CD14-positive monocyte (primary cell): ENCODE data around the gene AFDN. TPM values are rescaled to one million over a fixed set of nuclear protein-coding genes. Genes with fewer than 3 reads are reported as not detected.

Source experiments
- DNase-seq, 3 donors: peaks; one replicate each; pipeline ENCODE4 v3.0.0-alpha.2; 2011 to 2022
- H2AFZ ChIP-seq: 2 replicates; pipeline ENCODE4 v1.6.0; 2012; ENCODE audit warnings: mild to moderate bottlenecking, low read depth, low read length, inconsistent platforms; ENCODE audit not compliant: insufficient read depth, poor library complexity, severe bottlenecking
- H3K27ac ChIP-seq, 2 donors: 1 replicate in 1 of 2; 2 replicates in 1 of 2; pipeline ENCODE4 v1.5.1; 2012 to 2013; ENCODE audit warnings: low read length in 2 of 2, control low read depth in 1 of 2, inconsistent platforms in 1 of 2, low read depth in 1 of 2, mild to moderate bottlenecking in 1 of 2
- H3K27me3 ChIP-seq, 2 donors: one replicate each; pipeline versions ENCODE4 v1.6.0 to v1.6.1; 2011 to 2013; ENCODE audit warnings: low read length in 2 of 2; ENCODE audit not compliant: control insufficient read depth in 2 of 2, insufficient read depth in 2 of 2
- H3K36me3 ChIP-seq, 2 donors: replicated peaks in 1 of 2; 1 replicate in 1 of 2; 2 replicates in 1 of 2; pipeline versions ENCODE4 v1.5.1 to v1.6.1; 2012 to 2013; ENCODE audit warnings: low read length in 2 of 2, control low read depth in 1 of 2, inconsistent platforms in 1 of 2, mild to moderate bottlenecking in 1 of 2; ENCODE audit not compliant: insufficient read depth in 2 of 2, control insufficient read depth in 1 of 2
- H3K4me1 ChIP-seq, 2 donors: 1 replicate in 1 of 2; 2 replicates in 1 of 2; pipeline versions ENCODE4 v1.5.1 to v1.6.1; 2012 to 2013; ENCODE audit warnings: low read length in 2 of 2, control low read depth in 1 of 2, inconsistent platforms in 1 of 2, mild to moderate bottlenecking in 1 of 2, moderate library complexity in 1 of 2; ENCODE audit not compliant: insufficient read depth in 2 of 2, control insufficient read depth in 1 of 2
- H3K4me2 ChIP-seq: replicated peaks from 2 replicates; pipeline ENCODE3; 2012; ENCODE audit warnings: low read length, moderate library complexity, mild to moderate bottlenecking; ENCODE audit not compliant: poor library complexity, severe bottlenecking; ENCODE audit errors: extremely low read depth
- H3K4me3 ChIP-seq, 3 experiments: fragments of 200-600 bp in 1 of 3; sonication (generic) in 1 of 3; replicated peaks in 1 of 3; 1 replicate in 2 of 3; 2 replicates in 1 of 3; pipeline ENCODE4 v1.5.1; 2011 to 2013; ENCODE audit warnings: low read length in 3 of 3, mild to moderate bottlenecking in 3 of 3, control low read depth in 2 of 3, low read depth in 2 of 3, inconsistent platforms in 1 of 3, moderate library complexity in 1 of 3
- H3K79me2 ChIP-seq: 2 replicates; pipeline ENCODE4 v1.6.0; 2012; ENCODE audit warnings: mild to moderate bottlenecking, control low read depth, inconsistent platforms, low read length, moderate library complexity; ENCODE audit not compliant: insufficient read depth
- H3K9ac ChIP-seq: 2 replicates; pipeline ENCODE4 v1.6.0; 2017; ENCODE audit warnings: low read length, mild to moderate bottlenecking; ENCODE audit not compliant: insufficient read depth, poor library complexity, severe bottlenecking
- H3K9me3 ChIP-seq, 2 donors: replicated peaks in 1 of 2; 1 replicate in 1 of 2; 2 replicates in 1 of 2; pipeline versions ENCODE4 v1.5.1 to v1.6.1; 2012 to 2013; ENCODE audit warnings: low read length in 2 of 2, control low read depth in 1 of 2; ENCODE audit not compliant: control insufficient read depth in 1 of 2, insufficient read depth in 1 of 2
- H4K20me1 ChIP-seq: 2 replicates; pipeline ENCODE4 v1.6.0; 2012; ENCODE audit warnings: mild to moderate bottlenecking, low read length, control low read depth, moderate library complexity; ENCODE audit not compliant: insufficient read depth
- H3K27ac Mint-ChIP-seq, 7 donors: one replicate each; pipeline ENCODE4 v1.8.0; 2020; ENCODE audit warnings: mild to moderate bottlenecking in 7 of 7, mixed read lengths in 7 of 7, moderate library complexity in 6 of 7, inconsistent platforms in 2 of 7
- H3K27me3 Mint-ChIP-seq, 3 donors: one replicate each; pipeline ENCODE4 v1.8.0; 2021 to 2022; ENCODE audit warnings: low read depth in 3 of 3, mild to moderate bottlenecking in 3 of 3, mixed read lengths in 3 of 3, moderate library complexity in 3 of 3, inconsistent platforms in 1 of 3
- H3K36me3 Mint-ChIP-seq, 2 donors: one replicate each; pipeline ENCODE4 v1.8.0; 2020; ENCODE audit warnings: mixed read lengths in 2 of 2, inconsistent platforms in 1 of 2, mild to moderate bottlenecking in 1 of 2
- H3K4me1 Mint-ChIP-seq: one replicate; pipeline ENCODE4 v1.8.0; 2020; ENCODE audit warnings: mild to moderate bottlenecking, mixed read lengths
- H3K4me3 Mint-ChIP-seq, 2 donors: one replicate each; pipeline ENCODE4 v1.8.0; 2020; ENCODE audit warnings: mild to moderate bottlenecking in 2 of 2, mixed read lengths in 2 of 2, moderate library complexity in 1 of 2
- H3K9me3 Mint-ChIP-seq, 7 donors: one replicate each; pipeline ENCODE4 v1.8.0; 2020 to 2022; ENCODE audit warnings: mixed read lengths in 7 of 7, mild to moderate bottlenecking in 6 of 7, moderate library complexity in 6 of 7, inconsistent platforms in 2 of 7
- CTCF ChIP-seq: fragments of 200-600 bp; IDR thresholded peaks from one replicate; pipeline ENCODE4 v1.8.0; 2022; ENCODE audit warnings: antibody characterized with exemption, mild to moderate bottlenecking
- WGBS: methylation state at CpG from one replicate; pipeline ENCODE4 v1.1.5; 2013; ENCODE audit warnings: missing lambda C conversion rate; ENCODE audit not compliant: insufficient coverage; 5-methylcytosine and 5-hydroxymethylcytosine counted together
- intact Hi-C, 2 donors: fragments of 100-400 bp; cut with micrococcal nuclease; formaldehyde crosslinking; loops; one replicate each; pipeline versions ENCODE4 v1.15.0 to v1.15.1; 2023
- polyA minus RNA-seq: library from RNA; depleted of rRNA, polyadenylated mRNA; stranded (reverse); fragments of >200 nt; gene quantifications from 2 replicates; pipeline ENCODE4 v1.2.3, GENCODE V29; 2012
- polyA plus RNA-seq, 3 donors: library from polyadenylated mRNA; depleted of rRNA in 1 of 3; unstranded in 2 of 3; stranded (reverse) in 1 of 3; fragments of 300-500 nt in 2 of 3; fragments of >200 nt in 1 of 3; fragmentation: Illumina TruSeq in 2 of 3; gene quantifications; 1 replicate in 2 of 3; 2 replicates in 1 of 3; pipeline ENCODE4 v1.2.3, GENCODE V29; 2012 to 2021
- total RNA-seq, 12 experiments: library from RNA in 1 of 12; stranded (reverse) in 1 of 12; fragments of 120-200 nt in 1 of 12; gene quantifications; one replicate each; pipeline ENCODE4 v1.2.4 and lab custom pipeline; 2013 to 2026; ENCODE audit warnings: mixed read lengths in 6 of 12, inconsistent platforms in 1 of 12

Gene AFDN
- 5.0 TPM for total RNA-seq (2013)
- polyA plus RNA-seq (1 to 10 TPM in 1 of 3 donors, under 1 TPM in 1, not detected in 1; 0.03 to 1.5 TPM), polyA minus RNA-seq (1.8 and 2.2 TPM in 2 replicates), total RNA-seq (lab: John Stamatoyannopoulos, UW) (10.4 to 47.5 (median 22.3) reads per million in 11 experiments)

GRCh38 chr6:167826896-167827582 is at the start of gene AFDN:
Gene AFDN (plus strand): TSS chr6:167826911. CDS start chr6:167827133, 222 bp downstream.
- peak within 1 kb of the TSS; percentile 54 to 77 (median 58) for H3K4me3 ChIP-seq
- no peak within 1 kb of the TSS for H3K27ac ChIP-seq
- H3K79me2 ChIP-seq: no peaks in the 10 kb centered on the region
- H2AFZ ChIP-seq: peak within 1 kb of the TSS; percentile 63
- Mint-ChIP-seq H3K36me3 (peaks cover 10 to 14% of the 10 kb centered on the region in 2 donors), H3K27me3 (peaks cover 63 to 78% (median 76%) of the 10 kb centered on the region in 3 donors), H3K9me3 (peaks cover 3 to 33% (median 23%) of the 10 kb centered on the region in 7 donors), H3K27ac (no peak within 1 kb of the TSS), H3K4me1 (peaks cover 24% of the 10 kb centered on the region), H3K4me3 (peak within 1 kb of the TSS; percentile 82 to 94)
- no peak for TF ChIP-seq CTCF
- H3K4me1 ChIP-seq: peaks cover 15 to 16% of the 10 kb centered on the region in 2 donors
- H3K36me3 ChIP-seq: no peaks in the 10 kb centered on the region
- intact Hi-C loops: no loop called here
- peak within 1 kb of the TSS; percentile 83 for H3K4me2 ChIP-seq
- no peak within 1 kb of the TSS for H3K9ac ChIP-seq
- DNase-seq: no peak
- WGBS: 0% methylated on average over 82 of the region's 108 CpGs
- H3K27me3 ChIP-seq: peaks cover 62 to 87% of the 10 kb centered on the region in 2 donors
- H4K20me1 ChIP-seq: no peaks in the 10 kb centered on the region
- H3K9me3 ChIP-seq: peaks cover 4 to 29% of the 10 kb centered on the region in 2 donors

- peaks cover 6 to 12% (median 9%) of the 10 kb centered on the region in 3 donors for H3K27me3 Mint-ChIP-seq
- H3K4me3 ChIP-seq: no peak overlapping the region
- no peak overlapping the region for H3K27ac ChIP-seq
- DNase-seq: no peak
- TF ChIP-seq CTCF: no peak
- H3K4me1 ChIP-seq: no peaks in the 10 kb centered on the region
- no peak overlapping the region for H3K4me2 ChIP-seq
- no peaks in the 10 kb centered on the region for H3K9me3 ChIP-seq
- H2AFZ ChIP-seq: no peak overlapping the region
- no peaks in the 10 kb centered on the region for H3K27me3 ChIP-seq
- no peak overlapping the region for H3K9ac ChIP-seq
- H3K36me3 ChIP-seq: no peaks in the 10 kb centered on the region
- intact Hi-C loops: no loop called here
- no peaks in the 10 kb centered on the region for H4K20me1 ChIP-seq
- H3K79me2 ChIP-seq: no peaks in the 10 kb centered on the region
- WGBS: 88% methylated on average over 16 of the region's 21 CpGs
- no peak overlapping the region for H3K4me3 Mint-ChIP-seq
- no peak overlapping the region for H3K27ac Mint-ChIP-seq
- no peaks in the 10 kb centered on the region for H3K36me3 Mint-ChIP-seq
- H3K9me3 Mint-ChIP-seq: no peaks in the 10 kb centered on the region
- H3K4me1 Mint-ChIP-seq: no peaks in the 10 kb centered on the region
These were observed 48.1 kb upstream of the AFDN start for GRCh38 chr6:167778497-167779128.
